Activated CD4-positive, alpha-beta memory T cell treated with anti-CD3 and anti-CD28 coated beads, Interleukin-2, amount 10 ng/mL, durations not matched to agents 7 days and 5 days (primary cell): Measurements from ENCODE around the gene RANBP3. TPM values are rescaled to one million over a fixed set of nuclear protein-coding genes. Genes with fewer than 3 reads are reported as not detected.
"Not testable (repeated sequence)": the region's sequence is repeated elsewhere in the genome, so short reads cannot be mapped to it uniquely, and the experiment has no call there.

ENCODE experiments used
- CTCF ChIA-PET: fragments of 350-600 bp; sonication (Branson Sonifier 250); formaldehyde crosslinking; loops from one replicate; lab custom pipeline; 2021; ENCODE audit warnings: antibody characterized with exemption, inconsistent platforms; lab: Charles Lee
- POLR2A ChIA-PET: fragments of 350-600 bp; sonication (Branson Sonifier 250); formaldehyde crosslinking; loops from one replicate; lab custom pipeline; 2021; ENCODE audit warnings: antibody characterized with exemption; lab: Charles Lee
- DNase-seq: peaks from one replicate; pipeline ENCODE4 v3.0.0-alpha.2; 2020
- H3K27ac Mint-ChIP-seq: one replicate; pipeline ENCODE4 v1.8.0; 2021; ENCODE audit warnings: mild to moderate bottlenecking, mixed read lengths
- H3K27me3 Mint-ChIP-seq: one replicate; pipeline ENCODE4 v1.8.0; 2021; ENCODE audit warnings: mixed read lengths
- H3K36me3 Mint-ChIP-seq: one replicate; pipeline ENCODE4 v1.8.0; 2021; ENCODE audit warnings: low read depth, mixed read lengths
- H3K4me1 Mint-ChIP-seq: one replicate; pipeline ENCODE4 v1.8.0; 2021; ENCODE audit warnings: mixed read lengths
- H3K4me3 Mint-ChIP-seq: one replicate; pipeline ENCODE4 v1.8.0; 2021; ENCODE audit warnings: mild to moderate bottlenecking, mixed read lengths
- H3K9me3 Mint-ChIP-seq: one replicate; pipeline ENCODE4 v1.8.0; 2021; ENCODE audit warnings: mixed read lengths
- total RNA-seq, 2 experiments: library from RNA; stranded (reverse); gene quantifications; one replicate each; pipeline ENCODE4 v1.2.3, GENCODE V29; 2021

The RANBP3 gene
- total RNA-seq, 2 experiments from 2014 or later, result 78.1 to 85.1 TPM

GRCh38 chr19:5966941-5967340 lies 11.0 kb downstream of the RANBP3 start:
- Mint-ChIP-seq H3K9me3 (no peaks in the 10 kb centered on the region), H3K4me1 (peaks cover 70% of the 10 kb centered on the region), H3K4me3 (no peak overlapping the region), H3K27me3 (no peaks in the 10 kb centered on the region), H3K27ac (no peak overlapping the region), H3K36me3 (peaks cover 10% of the 10 kb centered on the region)
- DNase-seq, result no peak
- ChIA-PET POLR2A (interaction anchor here (1.0 to 1.2 kb wide), 2 partner anchors 11 to 64 kb away, joined by 5 to 6 read pairs; partner anchors contain the start of genes NDUFA11 and RANBP3), CTCF (interaction anchor here (1.0 to 3.7 kb wide), 10 partner anchors 10 to 163 kb away, joined by 3 to 62 read pairs (median 8); partner anchors contain the start of gene RANBP3)

DNA sequence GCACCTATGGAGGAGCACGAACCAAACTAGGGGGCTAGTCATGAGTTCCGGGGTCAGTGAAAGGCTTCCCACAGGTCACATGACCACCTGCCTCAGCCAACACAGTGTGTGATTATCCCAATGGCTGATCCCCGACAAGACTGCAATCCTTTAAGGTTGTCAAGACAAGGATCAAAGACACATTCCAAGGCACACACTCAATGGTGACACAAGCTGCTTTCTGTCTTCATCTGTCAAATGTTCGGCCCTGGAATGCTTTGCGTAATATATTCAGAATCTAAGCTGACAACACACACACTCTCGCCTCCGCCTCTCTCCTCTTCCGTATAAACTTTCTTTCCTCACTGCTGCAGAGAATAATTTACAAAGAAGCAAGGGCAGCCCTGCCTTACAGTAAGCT lies 11.7 kb downstream of the RANBP3 start:
- Mint-ChIP-seq H3K9me3 (no peaks in the 10 kb centered on the region), H3K27me3 (no peaks in the 10 kb centered on the region), H3K4me3 (no peak overlapping the region), H3K4me1 (peaks cover 70% of the 10 kb centered on the region), H3K27ac (no peak overlapping the region), H3K36me3 (peaks cover 10% of the 10 kb centered on the region)
- no peak for DNase-seq
- ChIA-PET CTCF (interaction anchor here (1.0 to 3.7 kb wide), 5 partner anchors 9 to 162 kb away, joined by 3 to 62 read pairs (median 9); partner anchors contain the start of gene RANBP3), POLR2A (interaction anchor here (0.8 to 1.2 kb wide), 3 partner anchors 12 to 65 kb away, joined by 3 to 6 read pairs (median 5); partner anchors contain the start of genes NDUFA11 and RANBP3)

DNA sequence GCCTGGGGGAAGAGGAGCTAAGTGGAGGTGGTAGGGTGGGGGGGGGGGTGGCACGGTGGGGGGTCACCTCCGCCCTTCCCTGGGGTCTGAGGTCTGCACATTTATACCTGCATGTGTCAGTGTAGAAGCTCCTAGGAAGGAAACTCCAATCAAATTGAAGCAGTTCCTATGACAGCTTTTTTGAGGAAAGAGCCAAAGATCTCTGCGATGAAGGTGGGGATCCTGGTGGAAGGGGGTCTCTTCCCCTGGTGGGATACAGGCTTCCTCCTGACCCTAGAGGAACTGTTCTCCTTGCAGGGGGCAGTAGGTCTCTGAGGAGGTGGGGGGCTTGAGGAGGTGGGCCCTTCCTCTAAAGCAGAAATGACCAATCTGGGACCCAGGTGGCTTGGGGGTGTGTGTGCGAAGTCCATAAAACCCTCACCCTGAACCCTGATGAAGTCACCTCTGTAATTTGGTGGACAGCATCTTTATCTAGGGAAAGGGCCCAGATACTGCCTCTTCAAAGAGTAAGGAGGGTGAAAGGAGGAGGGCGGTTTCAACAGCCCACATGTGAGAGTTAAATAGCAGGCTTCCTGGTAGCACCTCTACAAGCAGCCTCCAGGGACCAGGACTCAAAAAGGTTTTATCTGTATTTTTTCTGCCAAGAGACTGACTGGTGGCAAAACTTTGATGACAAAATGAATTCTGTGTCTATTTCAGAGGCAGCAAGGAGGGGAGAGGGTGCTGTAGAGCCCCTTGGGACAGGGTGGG lies 12.9 kb downstream of the RANBP3 start:
- no peaks in the 10 kb centered on the region for H3K27me3 Mint-ChIP-seq
- no peaks in the 10 kb centered on the region for H3K9me3 Mint-ChIP-seq
- DNase-seq, result no peak
- peaks cover 13% of the 10 kb centered on the region for H3K36me3 Mint-ChIP-seq
- H3K27ac Mint-ChIP-seq, result peak overlapping the region; percentile 30
- H3K4me1 Mint-ChIP-seq, result peaks cover 77% of the 10 kb centered on the region
- ChIA-PET CTCF (no interaction called here), POLR2A (no interaction called here)
- H3K4me3 Mint-ChIP-seq, result no peak overlapping the region

DNA sequence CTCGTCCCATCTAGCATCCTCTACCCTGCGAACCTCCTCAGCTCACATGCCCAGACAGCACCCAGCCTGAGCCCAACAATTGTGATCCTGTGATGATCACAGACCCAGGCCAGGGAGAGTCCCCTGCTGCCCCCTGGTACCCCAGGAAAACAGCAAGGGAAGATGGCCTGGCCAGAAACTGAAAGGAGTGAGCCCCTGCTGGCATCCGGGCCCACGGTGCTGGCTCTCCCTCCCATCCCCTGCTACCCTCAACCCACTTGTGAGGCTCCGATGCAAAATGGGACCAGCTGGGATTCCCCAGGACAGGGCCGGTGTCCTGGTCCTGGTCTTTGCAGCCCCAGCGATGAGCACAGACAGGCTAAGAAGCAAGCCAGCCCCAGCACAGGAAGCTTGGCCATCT lies 14.1 kb downstream of the RANBP3 start:
- Mint-ChIP-seq H3K4me3 (no peak overlapping the region), H3K27me3 (no peaks in the 10 kb centered on the region), H3K36me3 (peaks cover 13% of the 10 kb centered on the region), H3K9me3 (no peaks in the 10 kb centered on the region), H3K27ac (peak overlapping the region; percentile 97), H3K4me1 (peaks cover 84% of the 10 kb centered on the region)
- CTCF ChIA-PET, result no interaction called here
- DNase-seq, result no peak
- POLR2A ChIA-PET, result no interaction called here

DNA sequence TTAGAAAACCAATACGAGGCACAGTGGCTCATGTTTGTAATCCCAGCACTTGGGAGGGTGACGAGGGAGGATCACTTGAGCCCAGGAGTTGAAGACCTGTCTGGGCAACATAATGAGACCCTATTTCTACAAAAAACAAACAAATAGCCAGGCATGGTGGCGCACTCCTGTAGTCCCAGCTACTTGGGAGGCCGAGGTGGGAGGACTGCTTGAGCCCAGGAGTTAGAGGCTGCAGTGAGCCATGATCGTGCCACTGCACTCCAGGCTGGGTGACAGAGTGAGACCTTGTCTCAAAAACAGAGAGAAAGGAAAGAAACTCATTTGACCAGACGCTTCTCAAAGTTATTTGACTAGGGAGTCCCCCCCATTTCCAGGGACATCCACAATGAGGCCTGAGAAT lies 14.7 kb downstream of the RANBP3 start:
- Mint-ChIP-seq H3K4me1 (peaks cover 78% of the 10 kb centered on the region), H3K27ac (peak overlapping the region; percentile 97), H3K36me3 (peaks cover 13% of the 10 kb centered on the region)
- not testable (repeated sequence) for DNase-seq, H3K9me3 Mint-ChIP-seq, H3K27me3 Mint-ChIP-seq, H3K4me3 Mint-ChIP-seq
- CTCF ChIA-PET, result interaction anchor here (0.6 to 1.7 kb wide), 2 partner anchors 13 to 168 kb away, joined by 4 to 5 read pairs; no protein-coding TSS in a partner anchor
- POLR2A ChIA-PET, result interaction anchor here (1.8 to 2.4 kb wide), 3 partner anchors 9 to 15 kb away, joined by 4 to 20 read pairs (median 10); partner anchors contain the start of gene RANBP3

DNA sequence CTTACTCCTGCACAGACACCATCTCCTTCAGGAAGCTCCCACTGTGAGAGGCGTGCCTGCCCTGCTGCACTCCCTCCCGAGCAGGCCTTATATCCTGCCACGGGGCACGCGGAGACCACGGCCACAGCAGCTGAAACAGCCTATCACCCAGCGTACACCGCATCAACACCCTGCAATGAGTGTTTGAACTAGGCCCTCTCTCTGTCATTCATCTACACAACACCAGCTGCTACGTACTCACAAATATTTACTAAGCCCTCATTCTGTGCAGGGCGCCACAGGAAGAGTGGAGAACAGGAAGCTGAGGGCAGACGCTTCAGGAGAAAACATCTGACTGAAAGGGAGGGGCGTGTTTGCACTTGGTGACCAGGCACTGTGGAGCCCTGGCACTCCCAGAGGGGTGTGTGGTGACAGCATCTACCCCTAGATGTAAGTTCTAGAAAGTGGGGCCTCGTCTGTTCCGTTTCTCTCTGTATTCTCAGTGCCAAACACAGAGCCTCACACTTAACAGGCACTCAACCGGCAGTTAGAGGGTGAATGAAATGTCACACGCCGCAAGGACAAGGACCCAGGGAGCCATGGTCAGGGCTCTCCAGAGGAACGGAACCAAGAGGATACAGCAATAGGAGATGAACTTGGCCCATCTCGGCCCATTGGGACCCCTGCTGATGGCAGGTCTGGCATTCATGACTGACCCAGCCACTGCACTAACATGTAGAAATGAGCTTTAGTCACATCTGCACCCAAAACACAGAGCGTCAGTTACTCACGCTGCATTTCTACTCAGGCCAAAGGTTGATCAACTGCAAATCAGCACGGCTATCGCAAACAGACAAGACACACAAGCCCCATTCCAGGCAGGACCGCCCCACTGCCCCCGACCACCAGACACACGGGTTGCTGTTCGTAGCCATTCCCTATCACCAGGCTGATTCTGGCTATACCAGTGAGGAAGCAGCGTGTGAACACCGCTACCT lies 15.7 kb downstream of the RANBP3 start:
- peak; percentile 83 for DNase-seq
- Mint-ChIP-seq H3K4me3 (peak overlapping the region; percentile 56), H3K4me1 (peaks cover 75% of the 10 kb centered on the region), H3K9me3 (no peaks in the 10 kb centered on the region), H3K27me3 (no peaks in the 10 kb centered on the region), H3K36me3 (peaks cover 7% of the 10 kb centered on the region), H3K27ac (peak overlapping the region; percentile 97)
- ChIA-PET POLR2A (interaction anchor here (0.7 to 2.4 kb wide), 13 partner anchors 8 to 242 kb away, joined by 3 to 20 read pairs (median 4); partner anchors contain the start of genes CATSPERD, LONP1, NDUFA11 and RANBP3), CTCF (interaction anchor here (0.6 to 1.7 kb wide), 5 partner anchors 9 to 167 kb away, joined by 3 to 6 read pairs (median 4); no protein-coding TSS in a partner anchor)

DNA sequence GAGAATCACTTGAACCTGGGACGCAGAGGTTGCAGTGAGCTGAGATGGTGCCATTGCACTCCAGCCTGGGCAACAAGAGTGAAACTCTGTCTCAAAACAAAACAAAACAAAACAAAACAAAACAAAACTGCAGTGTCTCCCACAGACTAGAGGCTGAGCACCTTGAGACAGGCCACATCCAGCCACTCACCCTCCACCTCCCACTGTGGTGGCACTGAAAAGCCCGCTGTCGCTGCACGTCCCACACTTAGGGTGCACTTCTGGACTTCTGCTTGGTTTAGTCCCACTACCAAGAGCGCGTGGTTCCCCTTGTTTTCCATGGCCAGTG lies 16.3 kb downstream of the RANBP3 start:
- CTCF ChIA-PET, result interaction anchor here (0.7 to 1.7 kb wide), 3 partner anchors 11 to 428 kb away, joined by 3 to 6 read pairs (median 5); no protein-coding TSS in a partner anchor
- not testable (repeated sequence) for H3K9me3 Mint-ChIP-seq, H3K27me3 Mint-ChIP-seq, DNase-seq, H3K36me3 Mint-ChIP-seq
- POLR2A ChIA-PET, result interaction anchor here (0.7 to 2.4 kb wide), 12 partner anchors 8 to 134 kb away, joined by 3 to 20 read pairs (median 5); partner anchors contain the start of genes NDUFA11, RANBP3 and VMAC
- H3K27ac Mint-ChIP-seq, result peak overlapping the region; percentile 97
- H3K4me3 Mint-ChIP-seq, result peak overlapping the region; percentile 56
- H3K4me1 Mint-ChIP-seq, result peaks cover 77% of the 10 kb centered on the region

GRCh38 chr19:5960005-5961001 lies 17.6 kb downstream of the RANBP3 start:
- H3K4me3 Mint-ChIP-seq, result peak overlapping the region; percentile 15
- H3K9me3 Mint-ChIP-seq, result no peaks in the 10 kb centered on the region
- ChIA-PET CTCF (interaction anchor here (0.6 kb wide), 1 partner anchor 8 kb away, joined by 3 read pairs; no protein-coding TSS in a partner anchor), POLR2A (no interaction called here)
- peaks cover 13% of the 10 kb centered on the region for H3K36me3 Mint-ChIP-seq
- H3K4me1 Mint-ChIP-seq, result peaks cover 80% of the 10 kb centered on the region
- H3K27ac Mint-ChIP-seq, result peak overlapping the region; percentile 97
- DNase-seq, result no peak
- H3K27me3 Mint-ChIP-seq, result no peaks in the 10 kb centered on the region

DNA sequence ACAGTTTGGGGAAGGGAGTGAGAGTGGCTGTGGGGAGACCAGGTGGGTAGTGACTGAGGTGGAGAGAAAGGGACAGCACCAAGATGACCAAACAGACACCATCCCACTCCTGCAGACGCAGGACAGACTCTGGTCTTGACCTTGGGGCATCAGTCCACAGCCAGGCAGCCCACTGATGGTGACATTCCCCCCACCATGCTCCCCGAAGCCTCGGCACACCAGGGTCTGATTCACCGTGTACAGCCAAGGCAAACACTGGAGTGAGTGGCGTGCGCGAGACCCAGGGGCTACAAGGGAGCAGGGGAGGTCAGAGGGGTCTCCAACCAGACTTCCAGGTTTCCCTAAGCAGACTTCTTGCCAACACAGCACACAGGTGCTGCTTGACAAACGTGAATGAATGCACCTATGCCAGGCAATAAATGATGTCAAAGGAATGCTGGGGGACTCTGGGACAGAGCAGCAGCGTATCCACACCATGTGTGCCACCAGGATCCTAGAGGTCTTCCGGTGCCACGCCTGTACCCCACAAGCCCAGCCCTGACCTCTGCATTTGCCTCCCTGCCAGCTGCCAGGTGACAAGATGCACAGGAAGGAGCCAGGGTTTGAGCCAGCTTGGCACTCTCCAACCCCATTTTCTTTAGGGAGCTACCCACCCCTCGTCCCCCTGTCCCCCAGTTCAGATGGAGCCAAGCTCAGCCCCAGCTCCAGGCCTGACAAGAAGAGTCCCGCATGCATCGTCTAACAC lies 18.5 kb downstream of the RANBP3 start:
- H3K27me3 Mint-ChIP-seq, result no peaks in the 10 kb centered on the region

GRCh38 chr19:5958851-5959122 lies 19.2 kb downstream of the RANBP3 start:
- Mint-ChIP-seq H3K36me3 (peaks cover 13% of the 10 kb centered on the region), H3K4me1 (peaks cover 80% of the 10 kb centered on the region), H3K27me3 (no peaks in the 10 kb centered on the region), H3K9me3 (no peaks in the 10 kb centered on the region), H3K4me3 (no peak overlapping the region), H3K27ac (no peak overlapping the region)
- ChIA-PET CTCF (no interaction called here), POLR2A (no interaction called here)
- DNase-seq, result no peak

More for the DNA sequence above, 18.5 kb downstream of the RANBP3 start:
- no peak overlapping the region for H3K4me3 Mint-ChIP-seq
- CTCF ChIA-PET, result no interaction called here
- H3K36me3 Mint-ChIP-seq, result peaks cover 13% of the 10 kb centered on the region
- DNase-seq, result no peak
- H3K4me1 Mint-ChIP-seq, result peaks cover 79% of the 10 kb centered on the region
- H3K27ac Mint-ChIP-seq, result no peak overlapping the region
- POLR2A ChIA-PET, result no interaction called here
- no peaks in the 10 kb centered on the region for H3K9me3 Mint-ChIP-seq
